HCT116 (cell line): Measurements from ENCODE around the gene NTMT2. TPM values are rescaled to one million over a fixed set of nuclear protein-coding genes. Genes with fewer than 3 reads are reported as not detected.

Experiments used
- ATAC-seq: fragments of 200-7000 bp; cut with Tn5 transposase; 2 replicates; pipeline ENCODE4 v1.9.1; 2020; ENCODE audit warnings: mild to moderate bottlenecking, moderate library complexity
- BruUV-seq: library from RNA; stranded (reverse); fragments of 400-500 nt; replicated peaks from 2 replicates; lab custom pipeline; 2021; lab: Mats Ljungman, UMichigan
- CTCF ChIA-PET: fragments of 300-600 bp; sonication (Branson Sonifier 250); formaldehyde crosslinking; loops from one replicate; lab custom pipeline; 2021; ENCODE audit warnings: antibody characterized with exemption; lab: Charles Lee
- POLR2A ChIA-PET: fragments of 300-600, 350-600 bp; sonication (Branson Sonifier 250); formaldehyde crosslinking; loops from one replicate; lab custom pipeline; 2021; ENCODE audit warnings: antibody characterized with exemption; lab: Charles Lee
- RAD21 ChIA-PET, 2 experiments: fragments of 300-600 bp; sonication (Branson Sonifier 250); formaldehyde crosslinking; loops; one replicate each; lab custom pipeline; 2023; ENCODE audit warnings: low total read pairs in 2 of 2; ENCODE audit not compliant: uncharacterized antibody in 2 of 2, unreplicated experiment in 2 of 2, low non-redundant PET in 1 of 2; lab: Charles Lee
- DNase-seq: peaks from one replicate; pipeline ENCODE4 v3.0.0-alpha.2; 2010; ENCODE audit warnings: low read depth, low spot score
- H2AFZ ChIP-seq: fragments of 200-600 bp; shearing (Covaris generic), sonication (generic); 2 replicates; pipeline ENCODE4 v1.6.1; 2017; ENCODE audit warnings: low read depth, mixed run types, mixed read lengths, antibody characterized with exemption, low read length; ENCODE audit not compliant: poor library complexity, severe bottlenecking
- H3K27ac ChIP-seq: 2 replicates; pipeline ENCODE4 v1.5.1; 2012; ENCODE audit warnings: low read depth, low read length
- H3K27me3 ChIP-seq: fragments of 200-600 bp; sonication (generic); 2 replicates; pipeline ENCODE4 v1.6.1; 2016; ENCODE audit warnings: mixed run types, low read length, mixed read lengths; ENCODE audit not compliant: insufficient read depth
- H3K36me3 ChIP-seq, 2 experiments: fragments of 200-500 bp in 1 of 2; fragments of 200-600 bp in 1 of 2; sonication (Bioruptor generic) in 1 of 2; sonication (generic) in 1 of 2; 2 replicates each; pipeline versions ENCODE4 v1.5.1 to v1.6.1; 2014 to 2016; ENCODE audit warnings: low read length in 2 of 2, inconsistent platforms in 1 of 2, mixed read lengths in 1 of 2, mixed run types in 1 of 2; ENCODE audit not compliant: insufficient read depth in 2 of 2, control insufficient read depth in 1 of 2
- H3K4me1 ChIP-seq, 2 experiments: fragments of 200-600 bp in 1 of 2; sonication (generic) in 1 of 2; 2 replicates each; pipeline versions ENCODE4 v1.5.1 to v1.6.1; 2012 to 2017; ENCODE audit warnings: low read length in 2 of 2, inconsistent platforms in 1 of 2, mild to moderate bottlenecking in 1 of 2, mixed read lengths in 1 of 2, mixed run types in 1 of 2, moderate library complexity in 1 of 2; ENCODE audit not compliant: insufficient read depth in 2 of 2, control insufficient read depth in 1 of 2
- H3K4me2 ChIP-seq: fragments of 200-600 bp; sonication (generic); 2 replicates; pipeline ENCODE4 v1.6.1; 2017; ENCODE audit warnings: mixed run types, low read length, mixed read lengths
- H3K4me3 ChIP-seq, 2 experiments: fragments of 200-600 bp in 1 of 2; sonication (generic) in 1 of 2; replicated peaks in 1 of 2; 2 replicates each; pipeline ENCODE4 v1.5.1; 2011 to 2016; ENCODE audit warnings: low read length in 2 of 2, control low read depth in 1 of 2, low read depth in 1 of 2, mild to moderate bottlenecking in 1 of 2, mixed read lengths in 1 of 2, mixed run types in 1 of 2
- H3K79me2 ChIP-seq: fragments of 200-600 bp; sonication (generic); 2 replicates; pipeline ENCODE4 v1.6.1; 2017; ENCODE audit warnings: mild to moderate bottlenecking, mixed run types, low read length, moderate library complexity, mixed read lengths; ENCODE audit not compliant: insufficient read depth
- H3K9ac ChIP-seq: fragments of 200-600 bp; sonication (generic); 2 replicates; pipeline ENCODE4 v1.6.1; 2016; ENCODE audit warnings: low read length, mixed read lengths
- H3K9me2 ChIP-seq: fragments of 200-600 bp; sonication (generic), shearing (Covaris generic); 2 replicates; pipeline ENCODE4 v1.6.1; 2017; ENCODE audit warnings: mixed run types, mild to moderate bottlenecking, moderate library complexity; ENCODE audit not compliant: insufficient read depth
- H3K9me3 ChIP-seq, 2 experiments: fragments of 200-500 bp in 1 of 2; fragments of 200-600 bp in 1 of 2; sonication (Bioruptor generic) in 1 of 2; sonication (generic) in 1 of 2; 2 replicates each; pipeline ENCODE4 v1.6.1; 2014 to 2017; ENCODE audit warnings: low read length in 2 of 2, mixed read lengths in 2 of 2, inconsistent platforms in 1 of 2, low read depth in 1 of 2, mild to moderate bottlenecking in 1 of 2, mixed run types in 1 of 2, moderate library complexity in 1 of 2; ENCODE audit not compliant: control insufficient read depth in 1 of 2, insufficient read depth in 1 of 2
- H4K20me1 ChIP-seq: fragments of 200-600 bp; sonication (generic), shearing (Covaris generic); 2 replicates; pipeline ENCODE4 v1.6.1; 2017; ENCODE audit warnings: mixed run types, mild to moderate bottlenecking, moderate library complexity; ENCODE audit not compliant: insufficient read depth
- CBX3 ChIP-seq: IDR thresholded peaks from 2 replicates; pipeline ENCODE4 v1.6.1; 2012; ENCODE audit warnings: low read depth
- CEBPB ChIP-seq: IDR thresholded peaks from 2 replicates; pipeline ENCODE4 v1.6.1; 2012; ENCODE audit warnings: low read depth
- EGR1 ChIP-seq: IDR thresholded peaks from 2 replicates; pipeline ENCODE4 v1.6.1; 2012; ENCODE audit warnings: low read depth
- ELF1 ChIP-seq: IDR thresholded peaks from 2 replicates; pipeline ENCODE4 v1.6.1; 2012; ENCODE audit warnings: low read depth, borderline replicate concordance
- EZH2 ChIP-seq: fragments of 200-600 bp; sonication (generic); IDR thresholded peaks from 2 replicates; pipeline ENCODE4 v1.6.1; 2017; ENCODE audit warnings: antibody characterized with exemption, mixed run types
- EZH2phosphoT487 ChIP-seq: fragments of 200-600 bp; IDR thresholded peaks from 2 replicates; pipeline ENCODE4 v1.6.1; 2018; ENCODE audit warnings: antibody characterized with exemption, borderline replicate concordance
- FOSL1 ChIP-seq: IDR thresholded peaks from 2 replicates; pipeline ENCODE4 v1.6.1; 2012; ENCODE audit warnings: low read depth
- JUND ChIP-seq: IDR thresholded peaks from 2 replicates; pipeline ENCODE4 v1.6.1; 2012
- POLR2A ChIP-seq: IDR thresholded peaks from 2 replicates; pipeline ENCODE4 v1.7.0; 2011; ENCODE audit warnings: borderline replicate concordance; ENCODE audit not compliant: insufficient read depth, insufficient read length; ENCODE audit errors: extremely low read depth
- POLR2AphosphoS5 ChIP-seq: IDR thresholded peaks from 2 replicates; pipeline ENCODE4 v1.6.1; 2011; ENCODE audit warnings: mild to moderate bottlenecking, low read depth, low read length, moderate library complexity
- RAD21 ChIP-seq: IDR thresholded peaks from 2 replicates; pipeline ENCODE4 v1.6.1; 2012; ENCODE audit warnings: low read depth, mild to moderate bottlenecking
- REST ChIP-seq: IDR thresholded peaks from 2 replicates; pipeline ENCODE4 v1.6.1; 2012; ENCODE audit warnings: low read depth
- SP1 ChIP-seq: IDR thresholded peaks from 2 replicates; pipeline ENCODE4 v1.6.1; 2012; ENCODE audit warnings: low read depth
- SRF ChIP-seq: IDR thresholded peaks from 2 replicates; pipeline ENCODE4 v1.6.1; 2012; ENCODE audit warnings: low read depth
- TCF7L2 ChIP-seq: IDR thresholded peaks from 2 replicates; pipeline ENCODE4 v1.7.0; 2011; ENCODE audit warnings: borderline replicate concordance, inconsistent platforms; ENCODE audit not compliant: insufficient read depth, insufficient read length; ENCODE audit errors: extremely low read depth
- YY1 ChIP-seq: IDR thresholded peaks from 2 replicates; pipeline ENCODE4 v1.6.1; 2011; ENCODE audit warnings: low read length, low read depth, moderate library complexity, mild to moderate bottlenecking; ENCODE audit not compliant: insufficient replicate concordance; ENCODE audit errors: extremely low read depth
- ZFX ChIP-seq: fragments of 450-650 bp; IDR thresholded peaks from 2 replicates; pipeline ENCODE4 v1.6.1; 2017
- ZNF274 ChIP-seq: fragments of 200-500 bp; sonication (Bioruptor generic); IDR thresholded peaks from 2 replicates; pipeline ENCODE4 v1.6.1; 2014; ENCODE audit warnings: mild to moderate bottlenecking, low read depth, low read length, inconsistent platforms
- intact Hi-C: fragments of 100-400 bp; cut with micrococcal nuclease; formaldehyde crosslinking; loops from 2 replicates; pipeline ENCODE4 v1.10.0; 2022
- total RNA-seq: library from RNA; stranded (reverse); gene quantifications from one replicate; pipeline ENCODE4 v1.2.1, GENCODE V29; 2021; ENCODE audit not compliant: unreplicated experiment
- TF ChIP-seq, protein P1 (sequence below): IDR thresholded peaks from 2 replicates; pipeline ENCODE4 v1.6.1; 2012

NTMT2 gene
- total RNA-seq, 1 experiment from 2014 or later: not detected

DNA sequence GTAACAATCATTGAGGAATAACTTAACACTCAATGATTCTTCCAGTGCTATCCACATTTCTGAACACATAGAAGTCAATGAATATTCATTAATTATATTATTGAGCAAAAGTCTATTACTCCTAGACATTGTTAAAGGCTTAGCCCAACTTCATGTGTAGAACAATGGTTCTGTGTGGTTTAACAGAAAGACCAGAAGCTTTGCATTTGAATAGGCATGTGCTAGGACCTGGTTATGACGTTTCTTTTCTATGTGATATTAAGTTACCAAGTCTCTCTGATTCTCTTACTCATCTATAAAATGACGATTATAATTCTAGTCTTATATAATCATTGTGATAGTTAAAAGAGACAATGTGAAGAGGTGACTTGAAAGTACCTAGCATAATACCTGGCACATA, 5.2 kb downstream of the NTMT2 start:
- Histone ChIP-seq H3K4me2 (no peak overlapping the region), H3K27ac (no peak overlapping the region), H3K9ac (no peak overlapping the region), H3K9me2 (no peaks in the 10 kb centered on the region), H3K36me3 (no peaks in the 10 kb centered on the region), H2AFZ (no peak overlapping the region), H3K9me3 (no peaks in the 10 kb centered on the region), H3K27me3 (no peaks in the 10 kb centered on the region), H3K79me2 (no peaks in the 10 kb centered on the region), H3K4me1 (no peaks in the 10 kb centered on the region), H3K4me3 (no peak overlapping the region), H4K20me1 (no peaks in the 10 kb centered on the region)
- TF ChIP-seq ZNF274: no peak
- TF ChIP-seq EZH2phosphoT487: no peak
- CTCF ChIA-PET: no interaction called here
- DNase-seq (no peak), ATAC-seq (no peak)
- RAD21 ChIA-PET: no interaction called here
- intact Hi-C loops: no loop called here
- no TSS peak for BruUV-seq
- POLR2A ChIA-PET: no interaction called here

DNA sequence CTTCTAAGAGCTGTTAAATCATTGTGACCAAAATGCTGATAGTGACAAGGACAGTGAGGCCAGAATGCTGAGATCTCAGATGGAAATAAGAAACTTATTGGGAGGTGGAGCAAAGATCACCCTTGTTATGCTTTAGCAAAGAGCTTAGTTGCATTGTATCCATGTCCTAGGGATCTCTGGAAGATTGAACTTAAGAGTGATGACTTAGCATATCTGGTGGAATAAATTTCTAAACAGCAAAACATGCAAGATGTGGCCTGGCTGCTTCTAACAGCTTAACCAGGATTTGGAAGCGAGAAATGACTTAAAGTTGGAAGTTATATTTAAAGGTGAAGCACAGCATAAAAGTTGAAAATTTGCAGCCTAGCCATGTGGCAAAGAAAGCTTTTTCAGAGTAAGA, 7.7 kb downstream of the NTMT2 start:
- Histone ChIP-seq H3K36me3 (no peaks in the 10 kb centered on the region), H3K4me2 (no peak overlapping the region), H3K27me3 (no peaks in the 10 kb centered on the region), H3K9me2 (no peaks in the 10 kb centered on the region), H3K79me2 (no peaks in the 10 kb centered on the region), H3K4me3 (no peak overlapping the region), H3K4me1 (no peaks in the 10 kb centered on the region), H3K9ac (no peak overlapping the region), H4K20me1 (no peaks in the 10 kb centered on the region), H3K27ac (no peak overlapping the region), H3K9me3 (no peaks in the 10 kb centered on the region), H2AFZ (no peak overlapping the region)
- ATAC-seq (no peak), DNase-seq (no peak)
- RAD21 ChIA-PET: no interaction called here
- POLR2A ChIA-PET: no interaction called here
- no TSS peak for BruUV-seq
- CTCF ChIA-PET: no interaction called here
- intact Hi-C loops: no loop called here
- TF ChIP-seq, protein P1, sequence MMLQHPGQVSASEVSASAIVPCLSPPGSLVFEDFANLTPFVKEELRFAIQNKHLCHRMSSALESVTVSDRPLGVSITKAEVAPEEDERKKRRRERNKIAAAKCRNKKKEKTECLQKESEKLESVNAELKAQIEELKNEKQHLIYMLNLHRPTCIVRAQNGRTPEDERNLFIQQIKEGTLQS: no peak
- no peak for TF ChIP-seq CBX3
- no peak for TF ChIP-seq POLR2AphosphoS5
- no peak for TF ChIP-seq ELF1
- no peak for TF ChIP-seq JUND
- no peak for TF ChIP-seq REST
- no peak for TF ChIP-seq CEBPB
- no peak for TF ChIP-seq EGR1
- no peak for TF ChIP-seq YY1
- TF ChIP-seq RAD21: no peak
- no peak for TF ChIP-seq POLR2A
- no peak for TF ChIP-seq ZNF274
- no peak for TF ChIP-seq ZFX
- no peak for TF ChIP-seq SRF
- TF ChIP-seq EZH2: no peak
- no peak for TF ChIP-seq TCF7L2
- no peak for TF ChIP-seq SP1
- TF ChIP-seq FOSL1: no peak
